GM23338 (cell line): Measurements from ENCODE around the gene CFHR3. TPM values are rescaled to one million over a fixed set of nuclear protein-coding genes. Genes with fewer than 3 reads are reported as not detected.

Source experiments
- ATAC-seq: fragments of 200-7000 bp; cut with Tn5 transposase; 3 replicates; pipeline ENCODE4 v1.9.1; 2020
- DNase-seq: peaks from one replicate; pipeline ENCODE4 v3.0.0-alpha.2; 2015; ENCODE audit warnings: low spot score
- H2AFZ ChIP-seq: fragments of 200-600 bp; sonication (generic); 2 replicates; pipeline ENCODE4 v1.8.0; 2016; ENCODE audit warnings: antibody characterized with exemption, mild to moderate bottlenecking, moderate library complexity
- H3F3A ChIP-seq: fragments of 200-600 bp; sonication (generic); replicated peaks from 2 replicates; pipeline ENCODE4 v1.8.0; 2017; ENCODE audit warnings: antibody characterized with exemption, mixed run types, low read depth
- H3K27ac ChIP-seq: fragments of 200-600 bp; sonication (generic); 2 replicates; pipeline ENCODE4 v1.6.1; 2016; ENCODE audit warnings: low read depth
- H3K27me3 ChIP-seq: fragments of 200-600 bp; sonication (generic); 2 replicates; pipeline ENCODE4 v1.8.0; 2016; ENCODE audit warnings: mild to moderate bottlenecking, mixed run types, moderate library complexity; ENCODE audit not compliant: insufficient read depth
- H3K36me3 ChIP-seq: fragments of 200-600 bp; sonication (generic); 2 replicates; pipeline ENCODE4 v1.8.0; 2016; ENCODE audit warnings: mild to moderate bottlenecking; ENCODE audit not compliant: insufficient read depth
- H3K4me1 ChIP-seq: fragments of 200-600 bp; sonication (generic); 2 replicates; pipeline ENCODE4 v1.8.0; 2016; ENCODE audit warnings: mild to moderate bottlenecking, moderate library complexity; ENCODE audit not compliant: insufficient read depth
- H3K4me2 ChIP-seq: fragments of 200-600 bp; sonication (generic); 2 replicates; pipeline ENCODE4 v1.7.1; 2017; ENCODE audit warnings: mixed run types
- H3K4me3 ChIP-seq: fragments of 200-600 bp; sonication (generic); 2 replicates; pipeline ENCODE4 v1.6.1; 2016; ENCODE audit warnings: mixed run types
- H3K79me2 ChIP-seq: fragments of 200-600 bp; sonication (generic); replicated peaks from 2 replicates; pipeline ENCODE4 v1.8.0; 2017; ENCODE audit warnings: mild to moderate bottlenecking; ENCODE audit not compliant: insufficient read depth
- H3K9me2 ChIP-seq: fragments of 200-600 bp; sonication (generic); 2 replicates; pipeline ENCODE4 v1.8.0; 2017; ENCODE audit not compliant: insufficient read depth
- H4K20me1 ChIP-seq: fragments of 200-600 bp; sonication (generic); replicated peaks from 2 replicates; pipeline ENCODE4 v1.8.0; 2017; ENCODE audit warnings: mild to moderate bottlenecking; ENCODE audit not compliant: insufficient read depth
- H3K27ac Mint-ChIP-seq: 2 replicates; pipeline ENCODE4 v1.8.0; 2020; ENCODE audit warnings: inconsistent platforms, mild to moderate bottlenecking, moderate library complexity, mixed read lengths
- H3K27me3 Mint-ChIP-seq: 3 replicates; pipeline ENCODE4 v1.8.0; 2022; ENCODE audit warnings: low read depth, mild to moderate bottlenecking, moderate library complexity, mixed read lengths, inconsistent platforms; ENCODE audit not compliant: insufficient read depth, poor library complexity
- H3K36me3 Mint-ChIP-seq: 3 replicates; pipeline ENCODE4 v1.8.0; 2021; ENCODE audit warnings: low read depth, mild to moderate bottlenecking, inconsistent platforms, moderate library complexity, mixed read lengths
- H3K4me1 Mint-ChIP-seq: 3 replicates; pipeline ENCODE4 v1.8.0; 2020; ENCODE audit warnings: mild to moderate bottlenecking, inconsistent platforms, mixed read lengths
- H3K4me3 Mint-ChIP-seq: 3 replicates; pipeline ENCODE4 v1.8.0; 2021; ENCODE audit warnings: moderate library complexity, mild to moderate bottlenecking, inconsistent platforms, mixed read lengths
- H3K9me3 Mint-ChIP-seq: 3 replicates; pipeline ENCODE4 v1.8.0; 2020; ENCODE audit warnings: moderate library complexity, mild to moderate bottlenecking, inconsistent platforms, mixed read lengths
- CREB1 ChIP-seq: fragments of 250-450 bp; sonication (Bioruptor Pico); IDR thresholded peaks from 2 replicates; pipeline ENCODE4 v1.5.0; 2020; ENCODE audit warnings: low read depth, mild to moderate bottlenecking, moderate library complexity
- EZH2 ChIP-seq: fragments of 200-600 bp; sonication (generic); IDR thresholded peaks from one replicate; pipeline ENCODE4 v1.8.0; 2017; ENCODE audit warnings: antibody characterized with exemption, mild to moderate bottlenecking, low read depth; ENCODE audit not compliant: unreplicated experiment
- EZH2phosphoT487 ChIP-seq: fragments of 200-600 bp; sonication (generic); IDR thresholded peaks from one replicate; pipeline ENCODE4 v1.8.1; 2018; ENCODE audit warnings: antibody characterized with exemption; ENCODE audit not compliant: unreplicated experiment
- JUNB ChIP-seq: IDR thresholded peaks from one replicate; pipeline ENCODE4 v1.6.1; 2016; ENCODE audit warnings: antibody characterized with exemption; ENCODE audit not compliant: unreplicated experiment
- NANOG ChIP-seq: IDR thresholded peaks from 2 replicates; pipeline ENCODE4 v1.6.1; 2016; ENCODE audit warnings: antibody characterized with exemption, borderline replicate concordance
- POLR2AphosphoS5 ChIP-seq: IDR thresholded peaks from 2 replicates; pipeline ENCODE4 v1.6.1; 2016; ENCODE audit warnings: antibody characterized with exemption, low read depth
- STAT1 ChIP-seq: IDR thresholded peaks from one replicate; pipeline ENCODE4 v1.6.1; 2016; ENCODE audit warnings: antibody characterized with exemption; ENCODE audit not compliant: unreplicated experiment
- ZNF114 ChIP-seq: fragments of 250-450 bp; sonication (Bioruptor Pico); IDR thresholded peaks from 2 replicates; pipeline ENCODE4 v1.5.0; 2020; ENCODE audit warnings: mild to moderate bottlenecking, moderate library complexity
- ZNF331 ChIP-seq: fragments of 250-450 bp; sonication (Bioruptor Pico); IDR thresholded peaks from 2 replicates; pipeline ENCODE4 v1.5.0; 2020; ENCODE audit warnings: low read depth, mild to moderate bottlenecking, moderate library complexity
- polyA plus RNA-seq: library from polyadenylated mRNA; unstranded; fragments of >200 nt; fragmentation: Nextera tagmentation; extraction: Ambion mirVana; gene quantifications from 2 replicates; pipeline ENCODE4 v1.2.1, GENCODE V29; 2016
- total RNA-seq: library from RNA; depleted of rRNA; stranded (reverse); fragments of >200 nt; shearing (Covaris generic); gene quantifications from 2 replicates; pipeline ENCODE4 v1.2.3, GENCODE V29; 2014
- TF ChIP-seq, protein P1 (sequence below): IDR thresholded peaks from 2 replicates; pipeline ENCODE4 v1.6.1; 2016; ENCODE audit warnings: antibody characterized with exemption
- TF ChIP-seq, protein P2 (sequence below): IDR thresholded peaks from one replicate; pipeline ENCODE4 v1.6.1; 2018; ENCODE audit warnings: antibody characterized with exemption; ENCODE audit not compliant: unreplicated experiment
- TF ChIP-seq, protein P3 (sequence below), 2 experiments: fragments of 200-600 bp in 1 of 2; sonication (generic) in 1 of 2; conservative IDR thresholded peaks; 2 replicates each; pipeline versions ENCODE4 v1.5.1 to v1.6.1; 2016 to 2017; ENCODE audit warnings: antibody characterized with exemption in 2 of 2, low read depth in 2 of 2, mild to moderate bottlenecking in 2 of 2, moderate library complexity in 1 of 2
- TF ChIP-seq, protein P4 (sequence below): fragments of 250-450 bp; sonication (Bioruptor Pico); IDR thresholded peaks from 2 replicates; pipeline ENCODE4 v1.5.0; 2020; ENCODE audit warnings: mild to moderate bottlenecking, moderate library complexity

Gene CFHR3
- total and polyA plus RNA-seq, 2 experiments from 2014 or later: 0.17 to 2.2 TPM

DNA sequence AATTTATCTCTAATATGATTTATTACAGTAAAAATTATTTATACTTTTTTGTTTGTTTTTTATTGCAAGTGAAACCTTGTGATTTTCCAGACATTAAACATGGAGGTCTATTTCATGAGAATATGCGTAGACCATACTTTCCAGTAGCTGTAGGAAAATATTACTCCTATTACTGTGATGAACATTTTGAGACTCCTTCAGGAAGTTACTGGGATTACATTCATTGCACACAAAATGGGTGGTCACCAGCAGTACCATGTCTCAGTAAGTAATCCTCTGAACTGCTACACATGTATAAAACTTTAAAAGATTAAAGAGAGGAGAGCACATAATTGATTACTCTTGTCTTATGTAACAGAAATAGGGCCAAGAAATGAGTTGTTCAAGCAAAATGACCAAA lies 4.5 kb downstream of the CFHR3 start:
- ATAC-seq: no peak
- Mint-ChIP-seq H3K4me3 (no peak overlapping the region), H3K36me3 (no peaks in the 10 kb centered on the region), H3K9me3 (peaks cover 5% of the 10 kb centered on the region; the same call in 1 of the 3 replicates), H3K27ac (no peak overlapping the region), H3K4me1 (no peaks in the 10 kb centered on the region), H3K27me3 (no peaks in the 10 kb centered on the region)
- H3K4me2 ChIP-seq: no peak overlapping the region
- no peaks in the 10 kb centered on the region for H3K9me2 ChIP-seq
- H3K4me3 ChIP-seq: no peak overlapping the region
- no peak overlapping the region for H2AFZ ChIP-seq
- H3K27ac ChIP-seq: no peak overlapping the region
- no peaks in the 10 kb centered on the region for H3K27me3 ChIP-seq
- TF ChIP-seq, protein P1, sequence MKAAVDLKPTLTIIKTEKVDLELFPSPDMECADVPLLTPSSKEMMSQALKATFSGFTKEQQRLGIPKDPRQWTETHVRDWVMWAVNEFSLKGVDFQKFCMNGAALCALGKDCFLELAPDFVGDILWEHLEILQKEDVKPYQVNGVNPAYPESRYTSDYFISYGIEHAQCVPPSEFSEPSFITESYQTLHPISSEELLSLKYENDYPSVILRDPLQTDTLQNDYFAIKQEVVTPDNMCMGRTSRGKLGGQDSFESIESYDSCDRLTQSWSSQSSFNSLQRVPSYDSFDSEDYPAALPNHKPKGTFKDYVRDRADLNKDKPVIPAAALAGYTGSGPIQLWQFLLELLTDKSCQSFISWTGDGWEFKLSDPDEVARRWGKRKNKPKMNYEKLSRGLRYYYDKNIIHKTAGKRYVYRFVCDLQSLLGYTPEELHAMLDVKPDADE: no peak
- TF ChIP-seq EZH2phosphoT487: no peak
- TF ChIP-seq POLR2AphosphoS5: no peak
- TF ChIP-seq ZNF114: no peak
- TF ChIP-seq JUNB: no peak
- no peak for TF ChIP-seq CREB1 (CRISPR knock-in tag)
- no peak for TF ChIP-seq EZH2
- TF ChIP-seq, protein P2, sequence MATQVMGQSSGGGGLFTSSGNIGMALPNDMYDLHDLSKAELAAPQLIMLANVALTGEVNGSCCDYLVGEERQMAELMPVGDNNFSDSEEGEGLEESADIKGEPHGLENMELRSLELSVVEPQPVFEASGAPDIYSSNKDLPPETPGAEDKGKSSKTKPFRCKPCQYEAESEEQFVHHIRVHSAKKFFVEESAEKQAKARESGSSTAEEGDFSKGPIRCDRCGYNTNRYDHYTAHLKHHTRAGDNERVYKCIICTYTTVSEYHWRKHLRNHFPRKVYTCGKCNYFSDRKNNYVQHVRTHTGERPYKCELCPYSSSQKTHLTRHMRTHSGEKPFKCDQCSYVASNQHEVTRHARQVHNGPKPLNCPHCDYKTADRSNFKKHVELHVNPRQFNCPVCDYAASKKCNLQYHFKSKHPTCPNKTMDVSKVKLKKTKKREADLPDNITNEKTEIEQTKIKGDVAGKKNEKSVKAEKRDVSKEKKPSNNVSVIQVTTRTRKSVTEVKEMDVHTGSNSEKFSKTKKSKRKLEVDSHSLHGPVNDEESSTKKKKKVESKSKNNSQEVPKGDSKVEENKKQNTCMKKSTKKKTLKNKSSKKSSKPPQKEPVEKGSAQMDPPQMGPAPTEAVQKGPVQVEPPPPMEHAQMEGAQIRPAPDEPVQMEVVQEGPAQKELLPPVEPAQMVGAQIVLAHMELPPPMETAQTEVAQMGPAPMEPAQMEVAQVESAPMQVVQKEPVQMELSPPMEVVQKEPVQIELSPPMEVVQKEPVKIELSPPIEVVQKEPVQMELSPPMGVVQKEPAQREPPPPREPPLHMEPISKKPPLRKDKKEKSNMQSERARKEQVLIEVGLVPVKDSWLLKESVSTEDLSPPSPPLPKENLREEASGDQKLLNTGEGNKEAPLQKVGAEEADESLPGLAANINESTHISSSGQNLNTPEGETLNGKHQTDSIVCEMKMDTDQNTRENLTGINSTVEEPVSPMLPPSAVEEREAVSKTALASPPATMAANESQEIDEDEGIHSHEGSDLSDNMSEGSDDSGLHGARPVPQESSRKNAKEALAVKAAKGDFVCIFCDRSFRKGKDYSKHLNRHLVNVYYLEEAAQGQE: no peak
- no peak for TF ChIP-seq ZNF331 (CRISPR knock-in tag)
- TF ChIP-seq STAT1: no peak
- TF ChIP-seq, protein P3, sequence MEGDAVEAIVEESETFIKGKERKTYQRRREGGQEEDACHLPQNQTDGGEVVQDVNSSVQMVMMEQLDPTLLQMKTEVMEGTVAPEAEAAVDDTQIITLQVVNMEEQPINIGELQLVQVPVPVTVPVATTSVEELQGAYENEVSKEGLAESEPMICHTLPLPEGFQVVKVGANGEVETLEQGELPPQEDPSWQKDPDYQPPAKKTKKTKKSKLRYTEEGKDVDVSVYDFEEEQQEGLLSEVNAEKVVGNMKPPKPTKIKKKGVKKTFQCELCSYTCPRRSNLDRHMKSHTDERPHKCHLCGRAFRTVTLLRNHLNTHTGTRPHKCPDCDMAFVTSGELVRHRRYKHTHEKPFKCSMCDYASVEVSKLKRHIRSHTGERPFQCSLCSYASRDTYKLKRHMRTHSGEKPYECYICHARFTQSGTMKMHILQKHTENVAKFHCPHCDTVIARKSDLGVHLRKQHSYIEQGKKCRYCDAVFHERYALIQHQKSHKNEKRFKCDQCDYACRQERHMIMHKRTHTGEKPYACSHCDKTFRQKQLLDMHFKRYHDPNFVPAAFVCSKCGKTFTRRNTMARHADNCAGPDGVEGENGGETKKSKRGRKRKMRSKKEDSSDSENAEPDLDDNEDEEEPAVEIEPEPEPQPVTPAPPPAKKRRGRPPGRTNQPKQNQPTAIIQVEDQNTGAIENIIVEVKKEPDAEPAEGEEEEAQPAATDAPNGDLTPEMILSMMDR (conservative IDR thresholded peaks at IDR 0.05; ENCODE audit: low read depth in 2 of 2): no peak
- TF ChIP-seq, protein P4, sequence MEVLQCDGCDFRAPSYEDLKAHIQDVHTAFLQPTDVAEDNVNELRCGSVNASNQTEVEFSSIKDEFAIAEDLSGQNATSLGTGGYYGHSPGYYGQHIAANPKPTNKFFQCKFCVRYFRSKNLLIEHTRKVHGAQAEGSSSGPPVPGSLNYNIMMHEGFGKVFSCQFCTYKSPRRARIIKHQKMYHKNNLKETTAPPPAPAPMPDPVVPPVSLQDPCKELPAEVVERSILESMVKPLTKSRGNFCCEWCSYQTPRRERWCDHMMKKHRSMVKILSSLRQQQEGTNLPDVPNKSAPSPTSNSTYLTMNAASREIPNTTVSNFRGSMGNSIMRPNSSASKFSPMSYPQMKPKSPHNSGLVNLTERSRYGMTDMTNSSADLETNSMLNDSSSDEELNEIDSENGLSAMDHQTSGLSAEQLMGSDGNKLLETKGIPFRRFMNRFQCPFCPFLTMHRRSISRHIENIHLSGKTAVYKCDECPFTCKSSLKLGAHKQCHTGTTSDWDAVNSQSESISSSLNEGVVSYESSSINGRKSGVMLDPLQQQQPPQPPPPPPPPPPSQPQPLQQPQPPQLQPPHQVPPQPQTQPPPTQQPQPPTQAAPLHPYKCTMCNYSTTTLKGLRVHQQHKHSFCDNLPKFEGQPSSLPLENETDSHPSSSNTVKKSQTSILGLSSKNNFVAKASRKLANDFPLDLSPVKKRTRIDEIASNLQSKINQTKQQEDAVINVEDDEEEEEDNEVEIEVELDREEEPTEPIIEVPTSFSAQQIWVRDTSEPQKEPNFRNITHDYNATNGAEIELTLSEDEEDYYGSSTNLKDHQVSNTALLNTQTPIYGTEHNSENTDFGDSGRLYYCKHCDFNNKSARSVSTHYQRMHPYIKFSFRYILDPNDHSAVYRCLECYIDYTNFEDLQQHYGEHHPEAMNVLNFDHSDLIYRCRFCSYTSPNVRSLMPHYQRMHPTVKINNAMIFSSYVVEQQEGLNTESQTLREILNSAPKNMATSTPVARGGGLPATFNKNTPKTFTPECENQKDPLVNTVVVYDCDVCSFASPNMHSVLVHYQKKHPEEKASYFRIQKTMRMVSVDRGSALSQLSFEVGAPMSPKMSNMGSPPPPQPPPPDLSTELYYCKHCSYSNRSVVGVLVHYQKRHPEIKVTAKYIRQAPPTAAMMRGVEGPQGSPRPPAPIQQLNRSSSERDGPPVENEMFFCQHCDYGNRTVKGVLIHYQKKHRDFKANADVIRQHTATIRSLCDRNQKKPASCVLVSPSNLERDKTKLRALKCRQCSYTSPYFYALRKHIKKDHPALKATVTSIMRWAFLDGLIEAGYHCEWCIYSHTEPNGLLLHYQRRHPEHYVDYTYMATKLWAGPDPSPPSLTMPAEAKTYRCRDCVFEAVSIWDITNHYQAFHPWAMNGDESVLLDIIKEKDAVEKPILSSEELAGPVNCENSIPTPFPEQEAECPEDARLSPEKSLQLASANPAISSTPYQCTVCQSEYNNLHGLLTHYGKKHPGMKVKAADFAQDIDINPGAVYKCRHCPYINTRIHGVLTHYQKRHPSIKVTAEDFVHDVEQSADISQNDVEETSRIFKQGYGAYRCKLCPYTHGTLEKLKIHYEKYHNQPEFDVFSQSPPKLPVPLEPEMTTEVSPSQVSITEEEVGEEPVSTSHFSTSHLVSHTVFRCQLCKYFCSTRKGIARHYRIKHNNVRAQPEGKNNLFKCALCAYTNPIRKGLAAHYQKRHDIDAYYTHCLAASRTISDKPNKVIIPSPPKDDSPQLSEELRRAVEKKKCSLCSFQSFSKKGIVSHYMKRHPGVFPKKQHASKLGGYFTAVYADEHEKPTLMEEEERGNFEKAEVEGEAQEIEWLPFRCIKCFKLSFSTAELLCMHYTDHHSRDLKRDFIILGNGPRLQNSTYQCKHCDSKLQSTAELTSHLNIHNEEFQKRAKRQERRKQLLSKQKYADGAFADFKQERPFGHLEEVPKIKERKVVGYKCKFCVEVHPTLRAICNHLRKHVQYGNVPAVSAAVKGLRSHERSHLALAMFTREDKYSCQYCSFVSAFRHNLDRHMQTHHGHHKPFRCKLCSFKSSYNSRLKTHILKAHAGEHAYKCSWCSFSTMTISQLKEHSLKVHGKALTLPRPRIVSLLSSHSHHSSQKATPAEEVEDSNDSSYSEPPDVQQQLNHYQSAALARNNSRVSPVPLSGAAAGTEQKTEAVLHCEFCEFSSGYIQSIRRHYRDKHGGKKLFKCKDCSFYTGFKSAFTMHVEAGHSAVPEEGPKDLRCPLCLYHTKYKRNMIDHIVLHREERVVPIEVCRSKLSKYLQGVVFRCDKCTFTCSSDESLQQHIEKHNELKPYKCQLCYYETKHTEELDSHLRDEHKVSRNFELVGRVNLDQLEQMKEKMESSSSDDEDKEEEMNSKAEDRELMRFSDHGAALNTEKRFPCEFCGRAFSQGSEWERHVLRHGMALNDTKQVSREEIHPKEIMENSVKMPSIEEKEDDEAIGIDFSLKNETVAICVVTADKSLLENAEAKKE (CRISPR knock-in tag): no peak
- TF ChIP-seq NANOG: no peak
- H3F3A ChIP-seq: no peaks in the 10 kb centered on the region
- no peaks in the 10 kb centered on the region for H3K79me2 ChIP-seq
- H4K20me1 ChIP-seq: no peaks in the 10 kb centered on the region
- H3K36me3 ChIP-seq: no peaks in the 10 kb centered on the region
- no peaks in the 10 kb centered on the region for H3K4me1 ChIP-seq
- DNase-seq: no peak
